Measurements from ENCODE around the gene RFTN2.
"Not testable (repeated sequence)": the region's sequence is repeated elsewhere in the genome, so short reads cannot be mapped to it uniquely, and the experiment has no call there.

The RFTN2 gene

GRCh38 chr2:197599285-197599965, 76.0 kb downstream of the RFTN2 start:
- DNase-seq = peak; percentile 83 to 93

- DNase-seq = no peak
These were observed 76.9 kb downstream of the RFTN2 start for GRCh38 chr2:197598450-197598849.

DNA sequence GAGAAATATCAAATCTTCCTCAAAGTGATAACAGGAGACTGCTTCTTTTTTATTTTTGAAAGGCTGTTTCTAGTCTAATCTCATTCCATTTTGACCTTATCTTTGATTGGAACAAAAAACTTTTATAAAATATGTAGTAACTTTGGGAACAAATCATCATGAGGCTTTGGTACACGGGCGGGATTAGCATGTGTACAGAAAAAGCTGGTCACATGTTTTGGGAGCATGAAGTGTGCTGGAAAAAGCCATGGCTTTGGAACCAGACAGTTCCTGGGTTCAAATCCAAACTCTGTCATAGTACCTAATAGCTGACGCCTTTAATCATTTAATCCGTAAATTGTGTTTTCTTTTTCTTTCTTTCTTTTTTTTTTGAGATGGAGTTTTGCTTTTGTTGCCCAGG, 78.2 kb downstream of the RFTN2 start:
- no peak for DNase-seq

GRCh38 chr2:197596766-197597165, 78.6 kb downstream of the RFTN2 start:
- no peak for DNase-seq

DNA sequence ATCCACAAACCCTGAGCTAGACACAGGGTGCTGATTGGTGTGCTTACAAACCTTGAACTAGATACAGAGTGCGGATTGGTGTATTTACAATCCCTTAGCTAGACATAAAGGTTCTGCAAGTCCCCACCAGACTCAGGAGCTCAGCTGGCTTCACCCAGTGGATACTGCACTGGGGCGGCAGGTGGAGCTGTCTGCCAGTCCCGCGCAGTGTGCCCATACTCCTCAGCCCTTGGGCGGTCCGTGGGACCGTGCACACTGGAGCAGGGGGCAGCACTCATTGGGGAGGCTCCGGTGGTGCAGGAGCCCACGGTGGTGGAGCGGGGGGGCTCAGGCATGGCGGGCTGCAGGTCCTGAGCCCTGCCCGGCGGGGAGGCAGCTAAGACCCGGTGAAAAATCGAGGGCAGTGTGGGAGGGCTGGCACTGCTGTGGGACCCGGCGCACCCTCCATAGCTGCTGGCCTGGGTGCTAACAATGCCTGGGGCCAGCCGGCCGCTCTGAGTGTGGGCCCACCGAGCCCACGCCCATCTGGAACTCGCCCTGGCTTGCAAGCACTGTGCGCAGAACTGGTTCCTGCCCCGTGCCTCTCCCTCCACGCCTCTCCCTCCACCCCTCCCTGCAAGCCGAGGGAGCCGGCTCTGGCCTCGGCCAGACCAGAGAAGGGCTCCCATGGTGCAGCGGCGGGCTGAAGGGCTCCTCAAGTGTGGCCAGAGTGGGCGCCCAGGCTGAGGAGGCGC, 83.9 kb downstream of the RFTN2 start:
- DNase-seq = no peak

- not testable (repeated sequence) for DNase-seq
These were observed 88.1 kb downstream of the RFTN2 start for GRCh38 chr2:197587255-197587654.

GRCh38 chr2:197580166-197580565, 95.2 kb downstream of the RFTN2 start:
- DNase-seq = not testable (repeated sequence)

GRCh38 chr2:197578294-197578693, 97.1 kb downstream of the RFTN2 start:
- DNase-seq = not testable (repeated sequence)

DNA sequence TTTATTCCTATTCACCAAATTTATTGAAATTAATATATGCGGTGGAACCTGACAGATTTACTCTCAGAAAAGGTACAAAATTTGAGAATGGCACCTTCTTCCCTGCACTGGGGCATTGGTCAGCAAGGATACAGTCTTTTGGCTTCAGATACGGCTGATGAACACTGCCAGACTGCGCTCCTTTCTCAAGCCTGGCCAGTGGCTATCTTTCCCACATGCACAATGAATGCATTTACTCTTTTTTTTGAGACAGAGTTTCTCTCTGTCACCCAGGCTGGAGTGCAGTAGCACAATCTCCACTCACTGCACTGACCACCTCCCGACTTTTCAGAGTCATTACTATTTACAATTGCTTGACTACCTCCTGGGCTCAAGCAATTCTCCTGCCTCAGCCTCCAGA, 97.9 kb downstream of the RFTN2 start:
- no peak for DNase-seq

- DNase-seq = no peak
These were observed 98.8 kb downstream of the RFTN2 start for GRCh38 chr2:197576631-197577030.

DNA sequence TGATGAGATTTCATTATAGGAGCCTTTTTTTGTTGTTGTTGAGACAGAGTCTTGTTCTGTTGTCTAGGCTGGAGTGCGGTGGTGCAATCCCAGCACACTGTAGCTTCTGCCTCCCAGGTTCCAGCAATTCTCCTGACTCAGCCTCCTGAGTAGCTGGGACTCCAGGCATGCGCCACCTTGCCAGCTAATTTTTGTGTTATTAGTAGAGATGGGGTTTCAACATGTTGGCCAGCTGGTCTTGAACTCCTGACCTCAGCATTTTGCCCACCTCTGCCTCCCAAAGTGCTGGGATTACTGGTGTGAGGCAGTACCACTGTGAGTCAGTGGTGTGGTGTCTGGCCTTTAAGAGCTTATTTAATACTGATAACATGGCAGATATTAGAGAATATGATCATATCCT, 99.4 kb downstream of the RFTN2 start:
- DNase-seq = no peak

GRCh38 chr2:197573608-197574007, 101.8 kb downstream of the RFTN2 start:
- DNase-seq = no peak

DNA sequence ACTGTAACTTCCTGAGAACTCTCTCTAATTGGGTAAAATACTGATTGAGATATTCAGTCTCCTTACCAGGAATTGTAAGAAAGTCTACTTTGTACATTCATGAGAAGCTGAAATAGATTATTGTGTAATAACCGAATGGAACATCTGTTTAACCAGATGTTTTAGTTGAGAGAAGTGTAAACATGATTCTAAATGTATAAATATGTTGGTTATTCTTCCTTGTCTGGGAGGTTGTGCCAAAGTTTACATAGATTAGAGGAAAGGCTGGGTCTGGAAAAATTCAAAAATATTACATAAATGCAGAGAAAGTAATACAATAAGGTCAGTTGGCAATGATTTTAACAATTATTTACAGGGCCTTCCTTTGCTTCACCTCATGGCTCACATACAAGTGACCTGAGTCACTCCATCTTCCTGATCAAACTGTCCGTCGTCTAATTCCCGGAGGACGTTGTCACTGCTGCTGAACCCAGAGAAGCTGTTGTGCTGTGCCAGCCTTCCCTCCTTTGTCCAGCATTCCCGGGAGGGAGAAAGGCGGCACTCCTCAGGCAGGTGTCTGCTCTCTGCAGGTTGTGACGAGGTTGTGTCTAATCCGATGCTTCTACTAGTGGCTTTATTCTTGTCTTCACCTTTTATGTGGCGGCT, 103.6 kb downstream of the RFTN2 start:
- no peak for DNase-seq

GRCh38 chr2:197560146-197560665, 115.2 kb downstream of the RFTN2 start:
- DNase-seq = no peak

DNA sequence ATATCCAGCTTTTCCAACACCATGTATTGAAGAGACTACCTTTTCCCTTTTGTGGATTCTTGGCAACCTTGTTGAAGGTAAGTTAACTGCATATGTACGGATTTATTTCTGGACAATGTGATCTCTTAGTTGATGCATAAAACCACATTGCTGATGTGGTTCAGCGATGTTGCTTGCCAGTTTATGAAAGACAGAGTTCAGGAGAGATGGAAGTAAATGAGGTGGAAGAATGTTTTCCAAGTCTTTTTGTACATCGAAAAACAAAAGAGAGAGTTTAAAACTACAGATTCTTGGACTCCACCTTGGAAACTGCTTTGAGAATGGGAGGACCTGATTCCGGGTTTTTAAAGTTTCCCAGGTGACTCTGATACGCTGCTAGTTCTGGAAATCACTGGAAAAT, 115.7 kb downstream of the RFTN2 start:
- no peak for DNase-seq

DNA sequence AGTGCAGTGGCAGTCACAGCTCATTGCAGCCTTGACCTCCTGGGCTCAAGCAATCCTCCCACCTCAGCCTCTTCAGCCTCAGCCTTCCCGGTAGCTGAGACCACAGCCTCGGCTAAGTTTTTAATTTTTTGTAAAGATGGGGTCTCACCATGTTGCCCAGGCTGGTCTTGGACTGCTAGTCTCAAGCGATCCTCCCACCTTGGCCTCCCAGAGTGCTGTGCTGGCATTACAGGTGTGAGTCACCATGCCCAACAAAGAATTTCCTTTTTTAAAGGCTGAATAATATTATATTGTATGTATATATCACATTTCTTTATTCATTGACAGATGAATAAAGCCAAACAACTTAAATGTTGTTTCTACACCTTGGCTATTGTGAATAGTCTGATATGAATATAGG, 117.0 kb downstream of the RFTN2 start:
- DNase-seq = no peak

DNA sequence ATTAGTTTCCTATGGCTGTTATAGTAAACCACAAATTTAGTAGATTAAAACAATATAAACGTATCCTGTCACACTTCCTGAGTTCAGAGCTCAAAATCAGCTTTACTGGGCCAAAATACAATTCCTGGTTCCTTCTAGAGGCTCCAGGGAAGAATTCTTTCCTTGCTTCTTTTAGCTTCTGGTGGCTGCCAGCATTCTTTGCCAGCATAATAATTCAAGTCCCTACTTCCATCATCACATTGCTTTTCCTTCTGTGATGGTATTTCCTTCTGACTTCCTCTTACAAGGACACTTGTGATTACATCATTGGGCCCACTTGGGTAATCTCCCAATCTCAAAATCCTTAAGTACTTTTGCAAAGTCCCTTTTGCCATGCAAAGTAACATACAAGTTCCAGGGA, 118.9 kb downstream of the RFTN2 start:
- peak; percentile 40 to 50 for DNase-seq

- DNase-seq = no peak
These were observed 119.9 kb downstream of the RFTN2 start for GRCh38 chr2:197555467-197555866.

DNA sequence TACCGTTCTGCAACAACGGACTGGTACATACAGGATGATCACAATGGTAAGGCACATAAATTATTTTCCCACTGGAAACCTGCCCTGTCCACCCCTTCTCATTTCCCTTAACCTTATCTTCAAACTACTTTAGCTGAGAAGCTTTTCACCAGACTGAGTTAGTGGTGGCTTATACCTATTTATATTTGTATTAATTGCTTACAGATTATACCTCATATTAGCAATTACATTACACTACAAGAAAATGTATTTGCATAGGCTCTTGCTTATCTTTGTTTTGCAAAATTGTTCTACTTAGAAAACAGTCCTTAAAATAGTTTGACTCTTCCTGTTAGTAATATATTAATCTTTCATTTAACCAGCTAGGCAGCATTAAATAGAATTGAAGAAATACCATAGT, 124.1 kb downstream of the RFTN2 start:
- DNase-seq = not testable (repeated sequence)

- no peak for DNase-seq
These were observed 126.8 kb downstream of the RFTN2 start for GRCh38 chr2:197548582-197548981.

DNA sequence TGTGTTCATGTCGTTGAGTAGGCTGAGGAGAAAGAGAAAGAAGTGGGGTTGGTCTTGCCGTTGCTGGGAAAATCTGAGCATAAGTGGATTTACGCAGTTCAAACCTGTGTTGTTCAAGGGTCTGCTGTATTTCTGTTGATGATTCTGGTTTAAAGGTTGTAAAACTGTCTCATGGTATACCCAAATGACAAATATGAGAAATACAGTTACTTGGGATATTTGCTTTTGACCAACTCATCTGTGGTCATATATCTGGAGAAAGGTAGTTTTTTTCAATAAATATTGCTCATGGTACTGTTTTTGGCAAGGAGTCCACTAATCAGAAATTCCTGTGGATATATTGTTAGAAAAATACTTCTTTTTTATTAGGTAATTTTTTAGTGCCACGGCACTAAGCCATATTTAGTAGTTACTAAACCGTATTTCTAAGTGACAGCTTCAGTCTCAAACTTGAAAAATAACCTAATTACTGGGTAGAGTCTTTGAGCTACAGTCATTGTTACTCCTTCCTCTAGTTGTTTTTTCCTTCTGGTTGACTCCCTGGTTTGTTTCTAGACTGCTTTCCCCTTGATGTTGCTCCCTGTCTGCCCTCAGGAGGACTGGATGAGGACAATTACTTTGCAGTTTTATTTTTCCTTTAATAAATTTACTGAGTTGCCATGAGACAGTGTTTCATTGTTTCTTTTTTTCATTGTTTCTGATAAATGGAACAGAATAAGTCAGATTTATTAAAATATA, 128.1 kb downstream of the RFTN2 start:
- DNase-seq = no peak

GRCh38 chr2:197543206-197543605, 132.2 kb downstream of the RFTN2 start:
- no peak for DNase-seq

DNA sequence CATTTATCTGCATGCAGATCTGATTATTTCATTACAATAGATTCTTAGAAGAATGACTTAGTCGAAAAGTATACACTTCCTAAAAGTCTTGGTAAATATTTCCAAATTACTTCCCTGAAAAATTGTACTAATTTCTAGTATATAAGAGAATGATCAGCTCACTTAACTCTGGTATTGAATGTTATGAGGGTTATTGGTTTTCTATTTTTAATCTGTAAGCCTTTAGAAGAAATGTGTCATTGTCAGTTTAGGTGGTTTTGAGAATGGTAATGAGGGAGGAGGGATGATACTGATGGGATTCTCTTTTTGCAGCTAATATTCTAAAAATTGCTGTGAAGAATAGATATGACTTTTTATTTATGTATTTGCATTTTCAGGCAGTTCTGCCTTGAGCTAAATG, 135.7 kb downstream of the RFTN2 start:
- DNase-seq = no peak

Measured in AML-193 (cell line).